Spinal cord (tissue), 10 donors: ENCODE results near the gene ITPRID1. TPM values are rescaled to one million over a fixed set of nuclear protein-coding genes. Genes with fewer than 3 reads are reported as not detected.
A peak's percentile ranks its signal among the peaks of the same experiment; 100 is the strongest.

ENCODE experiments used
- DNase-seq, 6 donors: peaks; one replicate each; pipeline versions ENCODE4 v3.0.0 to v3.0.0-alpha.2; 2013 to 2015; ENCODE audit warnings: low spot score in 6 of 6, low read depth in 4 of 6
- H3K27ac ChIP-seq: one replicate; pipeline ENCODE4 v1.5.1; 2013; ENCODE audit warnings: low read depth, low read length, control low read depth
- H3K27me3 ChIP-seq: one replicate; pipeline ENCODE4 v1.6.1; 2013; ENCODE audit warnings: low read length; ENCODE audit not compliant: control insufficient read depth, insufficient read depth
- H3K36me3 ChIP-seq: one replicate; pipeline ENCODE4 v1.6.1; 2013; ENCODE audit warnings: low read length; ENCODE audit not compliant: control insufficient read depth, insufficient read depth
- H3K4me1 ChIP-seq: one replicate; pipeline ENCODE4 v1.6.1; 2013; ENCODE audit warnings: low read length; ENCODE audit not compliant: control insufficient read depth, insufficient read depth
- H3K4me3 ChIP-seq: one replicate; pipeline ENCODE4 v1.5.1; 2013; ENCODE audit warnings: low read depth, low read length, control low read depth
- H3K9me3 ChIP-seq: one replicate; pipeline ENCODE4 v1.6.1; 2013; ENCODE audit warnings: low read length; ENCODE audit not compliant: control insufficient read depth, insufficient read depth
- WGBS: methylation state at CpG from one replicate; pipeline ENCODE4 v1.1.5; 2013; ENCODE audit warnings: missing lambda C conversion rate; ENCODE audit not compliant: insufficient coverage; 5-methylcytosine and 5-hydroxymethylcytosine counted together
- polyA plus RNA-seq, 2 donors: library from polyadenylated mRNA; unstranded; fragments of 120-200 nt; gene quantifications; one replicate each; pipeline ENCODE4 v1.2.1, GENCODE V29; 2013; ENCODE audit not compliant: insufficient read length in 2 of 2
- total RNA-seq, 2 donors: library from RNA; depleted of rRNA in 1 of 2; stranded (reverse); fragments of 120-200 nt in 1 of 2; fragments of >200 nt in 1 of 2; gene quantifications; one replicate each; pipeline versions ENCODE4 v1.2.3 to v1.2.4, GENCODE V29; 2013 to 2014
- donor health status: healthy.

Gene ITPRID1
- total and polyA plus RNA-seq, 4 donors, result 0.09 to 0.11 TPM; not detected in 2

DNA sequence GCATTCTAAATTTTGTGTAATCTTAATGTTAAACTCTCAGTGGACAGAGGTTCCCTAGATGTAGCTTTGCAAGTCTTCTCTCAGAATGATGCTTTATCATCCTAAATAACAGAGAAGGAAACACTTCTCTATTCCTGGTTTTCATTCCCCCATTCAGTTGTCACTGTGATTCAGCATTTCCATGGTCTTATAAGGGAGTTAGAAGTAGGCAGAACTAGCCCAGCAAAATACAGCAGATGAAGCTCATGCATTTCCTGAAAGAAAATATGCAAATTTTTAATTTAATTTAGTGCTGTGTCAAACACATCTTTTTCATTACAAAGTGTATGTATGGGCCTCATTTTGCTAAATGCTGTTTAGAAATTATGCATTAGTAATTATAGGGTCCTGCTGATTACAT, 70.1 kb downstream of the ITPRID1 start:
- Histone ChIP-seq H3K36me3 (no peaks in the 10 kb centered on the region), H3K4me1 (no peaks in the 10 kb centered on the region)

DNA sequence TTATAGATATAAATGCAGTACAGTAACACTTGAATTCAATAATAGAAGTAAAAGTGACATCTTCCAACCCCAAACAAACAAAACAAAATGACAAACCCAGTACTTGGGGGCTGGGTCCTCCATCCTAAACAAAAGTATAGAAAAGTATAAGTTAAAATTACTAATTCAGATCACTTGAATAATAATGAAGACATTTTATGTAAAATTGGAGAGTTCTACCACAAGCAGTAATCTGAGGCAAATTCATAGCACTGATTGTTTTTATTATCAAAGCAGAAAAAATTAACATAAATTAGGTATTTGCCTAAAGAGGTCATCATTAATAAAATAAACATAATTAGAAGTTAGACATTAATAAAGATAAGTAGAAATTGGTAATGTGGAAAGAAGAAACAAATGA, 81.5 kb downstream of the ITPRID1 start:
- no peak for DNase-seq
- Histone ChIP-seq H3K9me3 (peaks cover 5% of the 10 kb centered on the region), H3K27ac (no peak overlapping the region)

More for the DNA sequence above, 70.1 kb downstream of the ITPRID1 start:
- Histone ChIP-seq H3K9me3 (no peaks in the 10 kb centered on the region), H3K27me3 (no peaks in the 10 kb centered on the region), H3K4me3 (no peak overlapping the region), H3K27ac (no peak overlapping the region)
- DNase-seq, result peak in 2 of 6 donors; percentile 6 to 41

DNA sequence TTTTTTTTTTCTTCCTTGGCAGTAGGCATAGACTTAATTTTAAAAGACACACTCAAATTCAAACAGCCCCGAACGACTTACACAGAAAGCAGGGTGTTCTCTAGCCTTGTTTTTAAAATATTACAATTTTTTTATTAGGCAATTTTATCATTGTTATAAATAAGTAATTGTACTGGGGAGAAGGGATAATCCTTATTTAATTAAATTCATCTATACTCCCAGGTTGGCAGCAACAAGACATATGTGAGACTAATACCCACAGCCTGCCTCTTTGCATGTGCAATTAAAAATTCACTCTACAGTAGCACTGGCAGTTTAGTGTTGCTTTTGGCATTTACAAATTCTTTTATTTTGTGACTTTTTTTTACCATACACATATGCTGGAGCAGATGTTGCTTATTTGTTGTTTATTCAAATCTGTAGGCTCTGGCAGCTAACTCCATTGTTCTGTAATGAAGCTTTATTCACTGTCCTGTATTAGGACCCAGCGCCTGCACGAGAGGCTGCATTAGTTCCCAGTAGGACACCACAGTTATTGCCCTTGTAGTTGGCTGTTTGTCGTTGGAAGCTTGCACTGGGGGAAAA, 88.2 kb downstream of the ITPRID1 start:
- H3K36me3 ChIP-seq, result no peaks in the 10 kb centered on the region
- H3K9me3 ChIP-seq, result no peaks in the 10 kb centered on the region
- H3K27ac ChIP-seq, result no peak overlapping the region
- 21% methylated on average over 3 of the region's 5 CpGs for WGBS
- DNase-seq, result peak in 4 of 6 donors; percentile 13 to 93 (median 54)
- H3K27me3 ChIP-seq, result peaks cover 3% of the 10 kb centered on the region
- no peak overlapping the region for H3K4me3 ChIP-seq
- H3K4me1 ChIP-seq, result no peaks in the 10 kb centered on the region

More for the DNA sequence above, 81.5 kb downstream of the ITPRID1 start:
- no peaks in the 10 kb centered on the region for H3K36me3 ChIP-seq
- H3K27me3 ChIP-seq, result no peaks in the 10 kb centered on the region
- no peak overlapping the region for H3K4me3 ChIP-seq
- no peaks in the 10 kb centered on the region for H3K4me1 ChIP-seq

DNA sequence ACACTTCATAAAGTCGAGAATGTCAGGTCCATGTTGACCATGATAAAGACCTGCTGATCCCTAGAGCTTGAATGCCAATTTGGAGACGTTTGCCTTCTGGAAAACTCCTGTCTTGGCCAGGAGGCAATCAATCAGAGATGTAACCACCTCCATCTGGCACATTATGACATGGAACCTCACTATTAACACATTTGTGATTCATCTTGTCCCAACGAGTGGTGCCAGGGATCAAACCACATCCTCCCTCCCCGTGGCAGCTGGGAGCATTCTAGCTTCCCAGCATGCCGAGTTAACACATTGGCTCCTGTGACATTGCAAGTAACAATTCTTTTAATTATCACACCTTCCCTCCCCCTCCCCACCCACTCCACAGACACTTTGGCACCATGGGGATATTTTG, 89.2 kb downstream of the ITPRID1 start:
- Histone ChIP-seq H3K4me3 (no peak overlapping the region), H3K36me3 (no peaks in the 10 kb centered on the region), H3K4me1 (no peaks in the 10 kb centered on the region), H3K27me3 (peaks cover 3% of the 10 kb centered on the region), H3K9me3 (no peaks in the 10 kb centered on the region), H3K27ac (no peak overlapping the region)
- peak in 2 of 6 donors; percentile 70 to 89 for DNase-seq
- WGBS, result 57% methylated on average over 5 of the region's 5 CpGs

DNA sequence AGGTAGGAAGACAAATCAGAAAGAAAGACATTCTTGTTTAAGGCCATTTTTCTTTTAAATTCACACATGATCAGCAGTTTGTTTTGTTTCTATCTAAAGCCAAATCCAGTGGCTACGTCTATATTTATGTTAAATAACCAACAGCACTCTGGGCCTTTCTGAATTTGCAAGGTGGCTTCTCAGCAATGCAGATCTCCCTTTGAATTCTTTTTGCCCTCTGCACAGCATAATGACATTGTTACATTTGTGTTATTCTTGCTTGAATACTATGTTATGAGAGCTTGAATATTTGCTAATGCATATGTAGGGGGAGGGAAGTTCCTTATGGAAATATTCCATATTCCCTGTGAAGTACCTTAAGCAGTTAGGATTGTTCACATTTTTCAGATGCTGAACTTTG, 99.7 kb downstream of the ITPRID1 start:
- Histone ChIP-seq H3K36me3 (no peaks in the 10 kb centered on the region), H3K27ac (no peak overlapping the region), H3K27me3 (no peaks in the 10 kb centered on the region), H3K9me3 (no peaks in the 10 kb centered on the region), H3K4me3 (no peak overlapping the region), H3K4me1 (no peaks in the 10 kb centered on the region)
- WGBS, result no CpG with 5 or more reads among the region's 1 CpG
- no peak for DNase-seq

DNA sequence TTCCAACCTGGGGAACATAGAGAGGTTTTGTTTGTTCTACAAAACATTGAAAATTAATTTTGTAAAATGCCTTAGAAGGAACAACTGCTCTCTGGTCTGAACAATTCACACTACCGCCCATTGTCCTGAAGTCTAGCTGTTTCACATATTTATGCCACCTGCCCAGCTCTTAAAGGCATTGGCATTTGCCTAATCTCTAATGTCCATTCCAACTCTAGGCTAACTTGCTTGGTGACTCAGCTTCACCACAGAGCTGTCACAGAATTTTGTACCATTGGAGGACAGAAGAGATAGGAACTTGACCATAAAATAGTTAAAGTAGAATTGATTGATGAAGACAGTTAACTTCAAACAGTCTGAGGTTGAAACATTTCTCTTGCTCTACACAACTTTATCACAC, 119.6 kb downstream of the ITPRID1 start:
- H3K27me3 ChIP-seq, result no peaks in the 10 kb centered on the region
- 100% methylated on average over 1 of the region's 1 CpG for WGBS
- no peaks in the 10 kb centered on the region for H3K4me1 ChIP-seq
- H3K36me3 ChIP-seq, result no peaks in the 10 kb centered on the region
- no peak overlapping the region for H3K27ac ChIP-seq
- no peaks in the 10 kb centered on the region for H3K9me3 ChIP-seq
- no peak overlapping the region for H3K4me3 ChIP-seq
- DNase-seq, result no peak

DNA sequence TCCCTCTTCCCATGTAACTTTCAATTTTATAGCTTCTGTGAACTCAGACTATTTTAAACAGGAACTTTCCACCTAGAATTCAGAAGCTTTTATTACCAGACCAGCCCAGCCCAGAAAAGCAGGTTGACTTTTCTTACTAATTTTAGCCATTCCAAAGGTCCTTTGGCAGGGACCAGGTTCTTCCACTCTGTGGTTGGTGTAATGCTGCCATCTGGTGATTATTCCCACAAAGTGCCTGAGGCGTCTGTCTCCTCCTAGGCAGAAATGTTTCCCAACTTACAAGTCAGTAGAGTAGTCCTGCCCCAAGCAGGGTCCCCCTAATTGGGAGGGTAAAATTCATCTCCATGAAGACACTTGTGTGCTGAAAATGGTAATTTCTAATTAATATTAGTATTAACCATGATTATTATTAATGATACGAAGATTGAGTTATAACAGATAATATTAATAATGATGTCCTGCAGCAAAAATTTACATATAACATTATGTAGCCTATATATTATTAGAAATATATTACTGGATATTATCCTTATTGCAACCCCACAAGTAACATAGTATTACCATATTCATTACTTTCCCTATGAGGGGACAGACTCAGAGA, 120.1 kb downstream of the ITPRID1 start:
- WGBS, result no CpG with 5 or more reads among the region's 2 CpGs

DNA sequence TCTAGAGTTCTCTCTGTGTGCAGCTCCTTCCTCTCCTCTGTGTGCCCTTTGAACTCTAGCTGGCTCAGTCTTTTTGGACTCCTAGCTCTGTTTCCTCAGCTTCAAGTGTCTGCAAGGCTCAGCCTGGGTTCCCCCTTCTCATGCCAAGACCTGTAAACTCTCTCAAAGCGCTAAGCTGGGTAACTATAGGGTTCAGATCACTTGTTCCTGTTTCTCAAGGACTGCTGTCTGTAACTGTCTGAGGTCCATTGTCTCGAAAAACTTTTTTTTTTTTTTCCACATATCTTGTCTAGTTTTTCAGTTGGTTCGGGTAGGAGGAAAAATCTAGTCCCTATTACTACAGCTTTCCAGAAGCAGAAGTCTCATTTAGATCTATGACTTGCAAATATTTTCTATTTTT, 126.5 kb downstream of the ITPRID1 start:
- Histone ChIP-seq H3K4me1 (peaks cover 9% of the 10 kb centered on the region), H3K27me3 (no peaks in the 10 kb centered on the region), H3K9me3 (no peaks in the 10 kb centered on the region), H3K27ac (no peak overlapping the region), H3K36me3 (no peaks in the 10 kb centered on the region), H3K4me3 (no peak overlapping the region)
- no peak for DNase-seq
- WGBS, result 80% methylated on average over 1 of the region's 3 CpGs

More for the DNA sequence above, 120.1 kb downstream of the ITPRID1 start:
- H3K4me3 ChIP-seq, result no peak overlapping the region
- no peaks in the 10 kb centered on the region for H3K36me3 ChIP-seq
- H3K27me3 ChIP-seq, result no peaks in the 10 kb centered on the region
- peak; percentile 46 to 94 (median 65) for DNase-seq
- no peaks in the 10 kb centered on the region for H3K4me1 ChIP-seq
- H3K27ac ChIP-seq, result no peak overlapping the region
- H3K9me3 ChIP-seq, result no peaks in the 10 kb centered on the region

DNA sequence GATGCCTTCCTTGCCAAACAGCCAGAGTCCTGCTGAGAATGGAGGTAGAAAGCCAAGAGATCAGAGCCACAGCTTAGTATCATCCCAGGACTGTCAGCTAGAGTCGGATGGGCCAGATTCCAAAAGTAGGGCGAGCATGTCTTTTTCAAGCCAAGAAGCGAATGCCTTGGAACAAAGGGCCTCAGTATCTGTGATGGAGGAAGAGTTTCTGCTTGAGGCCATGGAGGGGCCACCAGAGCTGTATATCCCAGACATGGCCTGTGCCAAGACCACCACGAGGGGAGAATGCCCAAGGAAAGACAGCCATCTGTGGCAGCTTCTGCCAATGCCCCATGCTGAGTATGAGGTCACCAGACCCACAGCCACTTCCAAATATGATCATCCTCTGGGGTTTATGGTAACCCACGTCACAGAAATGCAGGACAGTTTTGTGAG, 128.8 kb downstream of the ITPRID1 start:
- no peak overlapping the region for H3K27ac ChIP-seq
- no peaks in the 10 kb centered on the region for H3K27me3 ChIP-seq
- H3K4me3 ChIP-seq, result no peak overlapping the region
- no peaks in the 10 kb centered on the region for H3K36me3 ChIP-seq
- WGBS, result 33% methylated on average over 5 of the region's 5 CpGs
- H3K4me1 ChIP-seq, result peaks cover 9% of the 10 kb centered on the region
- DNase-seq, result peak in 3 of 6 donors; percentile 15 to 41 (median 18)
- H3K9me3 ChIP-seq, result no peaks in the 10 kb centered on the region

DNA sequence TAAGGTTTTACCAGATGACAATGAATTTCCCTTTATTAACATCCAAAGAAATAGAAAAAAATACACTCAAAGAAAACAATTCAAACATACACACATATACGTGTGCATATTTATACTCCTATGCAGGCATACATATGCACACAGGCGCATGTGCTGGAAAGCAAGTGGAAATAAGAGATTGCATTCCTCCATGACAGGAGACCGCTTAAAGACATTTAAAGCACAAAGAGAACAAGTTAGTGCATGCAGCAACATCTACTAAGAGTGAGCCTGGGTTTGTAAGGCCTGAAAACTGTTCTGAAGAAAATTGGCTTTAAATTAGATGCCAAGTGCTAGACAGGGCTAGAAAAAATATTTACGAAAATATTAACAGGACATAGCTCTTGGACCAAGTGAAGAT, 133.1 kb downstream of the ITPRID1 start:
- no peaks in the 10 kb centered on the region for H3K9me3 ChIP-seq
- H3K36me3 ChIP-seq, result no peaks in the 10 kb centered on the region
- no peak overlapping the region for H3K4me3 ChIP-seq
- 92% methylated on average over 2 of the region's 4 CpGs for whole genome bisulfite sequencing
- peaks cover 9% of the 10 kb centered on the region for H3K4me1 ChIP-seq
- no peak overlapping the region for H3K27ac ChIP-seq
- no peak for DNase-seq
- no peaks in the 10 kb centered on the region for H3K27me3 ChIP-seq
